ENCODE data around the gene PHEX.
"Not testable (repeated sequence)": the region's sequence is repeated elsewhere in the genome, so short reads cannot be mapped to it uniquely, and the experiment has no call there.

PHEX gene

DNA sequence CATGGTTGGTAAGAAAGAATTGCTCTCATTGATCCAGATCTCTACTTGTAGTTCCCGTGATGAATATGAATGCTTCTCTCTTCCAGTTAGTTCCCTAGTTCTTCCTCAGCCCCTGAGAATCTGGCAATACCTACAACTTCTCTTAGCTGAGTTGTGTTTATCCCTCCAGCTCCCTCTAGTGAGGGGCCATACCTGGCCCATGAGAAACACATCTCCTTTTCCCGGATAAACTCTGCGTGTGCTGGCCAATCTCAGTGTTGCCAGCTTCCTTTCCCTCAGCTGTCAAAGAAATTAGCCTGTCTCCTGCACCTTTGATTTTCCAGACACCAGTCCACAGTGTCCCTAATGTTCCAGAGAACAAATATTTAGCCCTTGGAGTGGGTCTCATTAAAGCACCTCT, 246.2 kb downstream of the PHEX start:
- TF ChIP-seq, protein P1, sequence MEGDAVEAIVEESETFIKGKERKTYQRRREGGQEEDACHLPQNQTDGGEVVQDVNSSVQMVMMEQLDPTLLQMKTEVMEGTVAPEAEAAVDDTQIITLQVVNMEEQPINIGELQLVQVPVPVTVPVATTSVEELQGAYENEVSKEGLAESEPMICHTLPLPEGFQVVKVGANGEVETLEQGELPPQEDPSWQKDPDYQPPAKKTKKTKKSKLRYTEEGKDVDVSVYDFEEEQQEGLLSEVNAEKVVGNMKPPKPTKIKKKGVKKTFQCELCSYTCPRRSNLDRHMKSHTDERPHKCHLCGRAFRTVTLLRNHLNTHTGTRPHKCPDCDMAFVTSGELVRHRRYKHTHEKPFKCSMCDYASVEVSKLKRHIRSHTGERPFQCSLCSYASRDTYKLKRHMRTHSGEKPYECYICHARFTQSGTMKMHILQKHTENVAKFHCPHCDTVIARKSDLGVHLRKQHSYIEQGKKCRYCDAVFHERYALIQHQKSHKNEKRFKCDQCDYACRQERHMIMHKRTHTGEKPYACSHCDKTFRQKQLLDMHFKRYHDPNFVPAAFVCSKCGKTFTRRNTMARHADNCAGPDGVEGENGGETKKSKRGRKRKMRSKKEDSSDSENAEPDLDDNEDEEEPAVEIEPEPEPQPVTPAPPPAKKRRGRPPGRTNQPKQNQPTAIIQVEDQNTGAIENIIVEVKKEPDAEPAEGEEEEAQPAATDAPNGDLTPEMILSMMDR (conservative IDR thresholded peaks at IDR 0.05), result peak; percentile 25
- TF ChIP-seq ZFX (IDR thresholded peaks at IDR 0.05), result no peak
- H3K27ac ChIP-seq, result no peak overlapping the region

DNA sequence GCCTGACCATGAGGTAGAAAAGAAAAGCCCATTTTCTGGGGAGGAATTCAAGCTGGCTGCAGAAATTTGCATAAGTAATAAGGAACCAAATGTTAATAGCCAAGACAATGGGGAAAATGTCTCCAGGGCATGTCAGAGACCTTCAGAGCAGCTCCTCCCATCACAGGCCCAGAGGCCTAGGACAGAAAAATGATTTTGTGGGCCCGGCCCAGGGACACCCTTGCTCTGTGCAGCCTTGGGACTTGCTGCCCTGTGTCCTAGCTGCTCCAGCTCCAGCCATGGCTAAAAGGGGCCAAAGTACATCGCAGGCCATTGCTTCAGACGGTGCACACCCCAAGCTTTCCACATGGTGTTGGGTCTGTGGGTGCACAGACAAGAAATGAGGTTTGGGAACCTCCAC, 257.1 kb downstream of the PHEX start:
- H3K27ac ChIP-seq, result not testable (repeated sequence)

DNA sequence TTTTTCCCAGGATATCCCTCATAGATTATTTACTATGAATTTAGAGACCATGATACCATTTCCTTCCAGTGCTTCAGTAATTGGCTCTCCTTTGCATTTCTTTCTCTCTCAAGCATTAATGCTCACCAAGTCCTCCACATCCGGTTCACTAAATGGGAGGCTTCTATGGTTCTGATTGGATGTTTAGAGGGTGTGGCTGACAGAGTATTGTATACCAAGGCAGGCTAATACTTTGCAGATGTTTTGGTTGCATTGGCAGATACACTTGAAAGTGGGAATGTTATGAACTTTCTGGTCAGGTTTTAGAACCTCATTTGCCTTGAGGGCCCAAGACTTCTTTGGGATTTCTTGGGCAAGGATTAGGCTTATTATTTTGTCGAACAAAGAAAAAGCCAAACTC, 264.7 kb downstream of the PHEX start:
- no peak overlapping the region for H3K27ac ChIP-seq
- TF ChIP-seq, protein P1 (conservative IDR thresholded peaks at IDR 0.05), result no peak
- TF ChIP-seq ZFX (IDR thresholded peaks at IDR 0.05), result no peak

DNA sequence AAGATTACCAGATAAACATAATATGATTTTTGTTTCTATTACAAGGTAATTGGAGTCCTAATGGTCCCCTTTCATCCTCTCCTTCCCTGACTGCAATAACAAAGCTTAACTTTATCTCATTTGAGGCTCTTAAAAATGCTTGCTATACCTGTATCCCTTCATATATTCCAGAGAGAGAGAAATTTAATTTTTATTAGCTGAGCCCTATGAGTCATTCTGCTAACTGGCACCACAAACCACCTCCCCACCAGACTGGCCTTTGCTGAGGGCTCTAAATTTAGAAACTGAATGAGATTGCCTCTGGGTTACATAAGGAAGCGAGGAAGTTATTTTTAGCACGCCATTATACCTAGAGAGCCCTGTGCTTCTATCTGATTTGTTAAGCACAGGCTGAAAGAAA, 268.0 kb downstream of the PHEX start:
- TF ChIP-seq ZFX (IDR thresholded peaks at IDR 0.05), result no peak
- H3K27ac ChIP-seq, result no peak overlapping the region

Data from C4-2B (cell line).